Neural cell (in vitro differentiated cells): Measurements from ENCODE around the gene PACS1. TPM values are rescaled to one million over a fixed set of nuclear protein-coding genes. Genes with fewer than 3 reads are reported as not detected.

Experiments used
- H2AFZ ChIP-seq: fragments of 200-600, 300-800 bp; sonication (generic), shearing (Covaris generic); 2 replicates; pipeline ENCODE4 v1.6.0; 2014; ENCODE audit warnings: low read depth, mild to moderate bottlenecking, antibody characterized with exemption, low read length, moderate library complexity
- H3F3A ChIP-seq: fragments of 200-600 bp; shearing (Covaris generic); 2 replicates; pipeline ENCODE4 v1.6.1; 2016; ENCODE audit warnings: mild to moderate bottlenecking, moderate library complexity, mixed read lengths, antibody characterized with exemption, low read length; ENCODE audit not compliant: insufficient read depth, poor library complexity, severe bottlenecking
- H3K27ac ChIP-seq: fragments of 200-600, 300-800 bp; sonication (generic), shearing (Covaris generic); 2 replicates; pipeline ENCODE4 v1.5.1; 2014; ENCODE audit warnings: mild to moderate bottlenecking, low read length, moderate library complexity
- H3K27me3 ChIP-seq: fragments of 300-800, 200-600 bp; sonication (generic), shearing (Covaris generic); 2 replicates; pipeline ENCODE4 v1.6.0; 2014; ENCODE audit warnings: mild to moderate bottlenecking, low read depth, low read length, moderate library complexity; ENCODE audit not compliant: insufficient read depth
- H3K36me3 ChIP-seq: fragments of 300-800, 200-600 bp; sonication (generic), shearing (Covaris generic); 2 replicates; pipeline ENCODE4 v1.5.1; 2014; ENCODE audit warnings: mild to moderate bottlenecking, antibody characterized with exemption, low read length, moderate library complexity; ENCODE audit not compliant: insufficient read depth
- H3K4me2 ChIP-seq: fragments of 300-800, 200-600 bp; sonication (generic), shearing (Covaris generic); 2 replicates; pipeline ENCODE4 v1.6.0; 2014; ENCODE audit warnings: mild to moderate bottlenecking, low read length
- H3K4me3 ChIP-seq: fragments of 300-800, 200-600 bp; sonication (generic), shearing (Covaris generic); 2 replicates; pipeline ENCODE4 v1.5.1; 2014; ENCODE audit warnings: mild to moderate bottlenecking, low read length, moderate library complexity
- H3K79me2 ChIP-seq: fragments of 200-600 bp; shearing (Covaris generic); replicated peaks from 2 replicates; pipeline ENCODE4 v1.6.0; 2014; ENCODE audit warnings: mild to moderate bottlenecking, low read length, moderate library complexity; ENCODE audit not compliant: insufficient read depth
- H3K9ac ChIP-seq: fragments of 300-800, 200-600 bp; sonication (generic), shearing (Covaris generic); 2 replicates; pipeline ENCODE4 v1.6.1; 2016; ENCODE audit warnings: mild to moderate bottlenecking, low read length, mixed read lengths
- H3K9me2 ChIP-seq: fragments of 200-600 bp; shearing (Covaris generic); 2 replicates; pipeline ENCODE4 v1.6.1; 2016; ENCODE audit warnings: mild to moderate bottlenecking, low read length, mixed read lengths; ENCODE audit not compliant: insufficient read depth
- H3K9me3 ChIP-seq: fragments of 200-600, 300-800 bp; sonication (generic), shearing (Covaris generic); 2 replicates; pipeline ENCODE4 v1.6.1; 2016; ENCODE audit warnings: mild to moderate bottlenecking, mixed run types, low read length, moderate library complexity, mixed read lengths
- H4K20me1 ChIP-seq: fragments of 200-600 bp; shearing (Covaris generic); 2 replicates; pipeline ENCODE4 v1.6.1; 2016; ENCODE audit warnings: mild to moderate bottlenecking, mixed run types; ENCODE audit not compliant: insufficient read depth
- EP300 ChIP-seq: fragments of 450-650 bp; conservative IDR thresholded peaks from 2 replicates; pipeline ENCODE4 v1.6.1; 2014; ENCODE audit warnings: antibody characterized with exemption, mild to moderate bottlenecking, moderate library complexity; ENCODE audit not compliant: poor library complexity, severe bottlenecking
- EZH2 ChIP-seq: fragments of 200-600, 300-800 bp; shearing (Covaris generic), sonication (generic); IDR thresholded peaks from 2 replicates; pipeline ENCODE4 v1.6.1; 2014; ENCODE audit warnings: antibody characterized with exemption, low read length, borderline replicate concordance, mild to moderate bottlenecking; ENCODE audit not compliant: insufficient read depth, poor library complexity, severe bottlenecking
- MXI1 ChIP-seq: fragments of 450-650 bp; conservative IDR thresholded peaks from 2 replicates; pipeline ENCODE4 v1.6.1; 2014; ENCODE audit warnings: antibody characterized with exemption, mild to moderate bottlenecking; ENCODE audit not compliant: poor library complexity, severe bottlenecking
- POLR2AphosphoS5 ChIP-seq: IDR thresholded peaks from 2 replicates; pipeline ENCODE4 v1.6.1; 2012
- RAD21 ChIP-seq: fragments of 450-650 bp; conservative IDR thresholded peaks from 2 replicates; pipeline ENCODE4 v1.6.1; 2014; ENCODE audit warnings: antibody characterized with exemption, mild to moderate bottlenecking, moderate library complexity
- SMC3 ChIP-seq: fragments of 450-650 bp; conservative IDR thresholded peaks from 2 replicates; pipeline ENCODE4 v1.6.1; 2014; ENCODE audit warnings: antibody characterized with exemption, mild to moderate bottlenecking, moderate library complexity; ENCODE audit not compliant: poor library complexity
- TAF1 ChIP-seq: IDR thresholded peaks from 2 replicates; pipeline ENCODE4 v1.6.1; 2012; ENCODE audit warnings: low read depth
- polyA plus RNA-seq: library from polyadenylated mRNA; depleted of rRNA; stranded (reverse); fragments of >200 nt; gene quantifications from 2 replicates; pipeline ENCODE4 v1.2.3, GENCODE V29; 2014
- TF ChIP-seq, protein P1 (sequence below): IDR thresholded peaks from 2 replicates; pipeline ENCODE4 v1.6.1; 2012; ENCODE audit warnings: borderline replicate concordance
- TF ChIP-seq, protein P2 (sequence below): fragments of 450-650 bp; IDR thresholded peaks from 2 replicates; pipeline ENCODE4 v1.5.1; 2014; ENCODE audit warnings: antibody characterized with exemption, mild to moderate bottlenecking, moderate library complexity; ENCODE audit not compliant: poor library complexity, severe bottlenecking

Gene PACS1
- polyA plus RNA-seq, 1 donor from 2014 or later = 14.4 TPM

DNA sequence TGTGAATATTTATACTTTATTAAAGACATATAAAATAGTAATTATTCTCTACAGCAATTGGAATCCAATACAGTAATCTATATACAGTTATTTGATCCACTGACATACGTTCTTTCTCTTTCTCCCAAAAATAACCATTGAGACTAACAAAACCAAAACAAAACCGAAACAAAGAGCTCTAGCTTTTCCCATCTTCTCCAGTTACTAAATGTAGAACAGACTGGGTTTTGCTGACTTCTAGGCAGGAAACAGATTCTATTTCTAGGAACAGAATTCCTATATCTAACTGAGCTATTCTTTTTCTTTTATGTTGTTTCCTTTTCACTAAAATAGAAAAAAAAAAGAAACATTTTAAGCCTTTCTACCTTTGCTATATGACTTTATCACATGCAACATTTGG is 80.1 kb downstream of the PACS1 start:
- no peak overlapping the region for H3K27ac ChIP-seq
- no peaks in the 10 kb centered on the region for H3F3A ChIP-seq
- no peak overlapping the region for H3K4me3 ChIP-seq
- no peaks in the 10 kb centered on the region for H3K36me3 ChIP-seq
- TF ChIP-seq POLR2AphosphoS5 (no peak), MXI1 (no peak), RAD21 (no peak), EP300 (no peak), EZH2 (no peak), TAF1 (no peak), SMC3 (no peak)
- TF ChIP-seq, protein P1, sequence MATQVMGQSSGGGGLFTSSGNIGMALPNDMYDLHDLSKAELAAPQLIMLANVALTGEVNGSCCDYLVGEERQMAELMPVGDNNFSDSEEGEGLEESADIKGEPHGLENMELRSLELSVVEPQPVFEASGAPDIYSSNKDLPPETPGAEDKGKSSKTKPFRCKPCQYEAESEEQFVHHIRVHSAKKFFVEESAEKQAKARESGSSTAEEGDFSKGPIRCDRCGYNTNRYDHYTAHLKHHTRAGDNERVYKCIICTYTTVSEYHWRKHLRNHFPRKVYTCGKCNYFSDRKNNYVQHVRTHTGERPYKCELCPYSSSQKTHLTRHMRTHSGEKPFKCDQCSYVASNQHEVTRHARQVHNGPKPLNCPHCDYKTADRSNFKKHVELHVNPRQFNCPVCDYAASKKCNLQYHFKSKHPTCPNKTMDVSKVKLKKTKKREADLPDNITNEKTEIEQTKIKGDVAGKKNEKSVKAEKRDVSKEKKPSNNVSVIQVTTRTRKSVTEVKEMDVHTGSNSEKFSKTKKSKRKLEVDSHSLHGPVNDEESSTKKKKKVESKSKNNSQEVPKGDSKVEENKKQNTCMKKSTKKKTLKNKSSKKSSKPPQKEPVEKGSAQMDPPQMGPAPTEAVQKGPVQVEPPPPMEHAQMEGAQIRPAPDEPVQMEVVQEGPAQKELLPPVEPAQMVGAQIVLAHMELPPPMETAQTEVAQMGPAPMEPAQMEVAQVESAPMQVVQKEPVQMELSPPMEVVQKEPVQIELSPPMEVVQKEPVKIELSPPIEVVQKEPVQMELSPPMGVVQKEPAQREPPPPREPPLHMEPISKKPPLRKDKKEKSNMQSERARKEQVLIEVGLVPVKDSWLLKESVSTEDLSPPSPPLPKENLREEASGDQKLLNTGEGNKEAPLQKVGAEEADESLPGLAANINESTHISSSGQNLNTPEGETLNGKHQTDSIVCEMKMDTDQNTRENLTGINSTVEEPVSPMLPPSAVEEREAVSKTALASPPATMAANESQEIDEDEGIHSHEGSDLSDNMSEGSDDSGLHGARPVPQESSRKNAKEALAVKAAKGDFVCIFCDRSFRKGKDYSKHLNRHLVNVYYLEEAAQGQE = no peak
- TF ChIP-seq, protein P2, sequence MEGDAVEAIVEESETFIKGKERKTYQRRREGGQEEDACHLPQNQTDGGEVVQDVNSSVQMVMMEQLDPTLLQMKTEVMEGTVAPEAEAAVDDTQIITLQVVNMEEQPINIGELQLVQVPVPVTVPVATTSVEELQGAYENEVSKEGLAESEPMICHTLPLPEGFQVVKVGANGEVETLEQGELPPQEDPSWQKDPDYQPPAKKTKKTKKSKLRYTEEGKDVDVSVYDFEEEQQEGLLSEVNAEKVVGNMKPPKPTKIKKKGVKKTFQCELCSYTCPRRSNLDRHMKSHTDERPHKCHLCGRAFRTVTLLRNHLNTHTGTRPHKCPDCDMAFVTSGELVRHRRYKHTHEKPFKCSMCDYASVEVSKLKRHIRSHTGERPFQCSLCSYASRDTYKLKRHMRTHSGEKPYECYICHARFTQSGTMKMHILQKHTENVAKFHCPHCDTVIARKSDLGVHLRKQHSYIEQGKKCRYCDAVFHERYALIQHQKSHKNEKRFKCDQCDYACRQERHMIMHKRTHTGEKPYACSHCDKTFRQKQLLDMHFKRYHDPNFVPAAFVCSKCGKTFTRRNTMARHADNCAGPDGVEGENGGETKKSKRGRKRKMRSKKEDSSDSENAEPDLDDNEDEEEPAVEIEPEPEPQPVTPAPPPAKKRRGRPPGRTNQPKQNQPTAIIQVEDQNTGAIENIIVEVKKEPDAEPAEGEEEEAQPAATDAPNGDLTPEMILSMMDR = no peak
- no peaks in the 10 kb centered on the region for H3K27me3 ChIP-seq
- no peaks in the 10 kb centered on the region for H3K9me3 ChIP-seq
- H3K9ac ChIP-seq = no peak overlapping the region
- H3K79me2 ChIP-seq = no peaks in the 10 kb centered on the region
- H3K9me2 ChIP-seq = no peaks in the 10 kb centered on the region
- no peak overlapping the region for H2AFZ ChIP-seq
- H3K4me2 ChIP-seq = no peak overlapping the region
- no peaks in the 10 kb centered on the region for H4K20me1 ChIP-seq

DNA sequence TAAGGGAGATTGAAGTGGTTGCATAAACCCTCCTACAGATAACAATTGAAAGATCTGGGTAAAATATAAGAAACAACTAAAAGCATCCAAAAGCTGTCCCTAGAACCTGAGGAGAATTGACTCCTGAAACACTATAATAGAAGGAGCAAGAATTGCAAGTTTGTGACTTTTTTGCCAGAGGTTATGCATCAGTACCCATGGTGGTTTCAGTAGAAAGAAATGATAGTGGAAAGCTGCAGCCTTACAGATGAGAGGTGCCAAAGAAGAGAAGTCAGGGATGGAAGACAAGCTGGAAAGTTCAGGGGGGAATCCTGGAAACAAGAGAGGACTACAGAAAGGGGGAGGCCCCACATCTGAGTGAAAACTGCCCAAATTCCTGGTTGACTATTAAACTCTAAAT is 80.7 kb downstream of the PACS1 start:
- Histone ChIP-seq H3K9me2 (no peaks in the 10 kb centered on the region), H3K27ac (no peak overlapping the region), H3K4me3 (no peak overlapping the region), H3K4me2 (no peak overlapping the region), H3F3A (no peaks in the 10 kb centered on the region), H3K79me2 (no peaks in the 10 kb centered on the region), H2AFZ (no peak overlapping the region), H3K27me3 (no peaks in the 10 kb centered on the region), H3K9me3 (no peaks in the 10 kb centered on the region), H3K9ac (no peak overlapping the region), H4K20me1 (no peaks in the 10 kb centered on the region), H3K36me3 (no peaks in the 10 kb centered on the region)
- no peak for TF ChIP-seq SMC3
- TF ChIP-seq POLR2AphosphoS5 = no peak
- no peak for TF ChIP-seq EZH2
- no peak for TF ChIP-seq RAD21
- TF ChIP-seq, protein P1 = no peak
- no peak for TF ChIP-seq MXI1
- TF ChIP-seq, protein P2 = no peak
- no peak for TF ChIP-seq TAF1
- no peak for TF ChIP-seq EP300
